HepG2 (cell line): ENCODE results near the gene OTOP3. TPM values are rescaled to one million over a fixed set of nuclear protein-coding genes. Genes with fewer than 3 reads are reported as not detected.

ENCODE experiments used
- CBFB ChIP-seq: sonication (generic); formaldehyde crosslinking; IDR thresholded peaks from 2 replicates; pipeline ENCODE4 v1.4.0; 2020; ENCODE audit warnings: missing genetic modification reagents
- CENPT ChIP-seq: sonication (generic); formaldehyde crosslinking; IDR thresholded peaks from 2 replicates; pipeline ENCODE4 v1.8.0; 2022; ENCODE audit warnings: low read depth, mild to moderate bottlenecking, moderate library complexity, missing genetic modification reagents
- E2F5 ChIP-seq: sonication (generic); formaldehyde crosslinking; conservative IDR thresholded peaks from 2 replicates; pipeline ENCODE4 v1.4.0; 2020; ENCODE audit warnings: missing genetic modification reagents
- GABPB1 ChIP-seq: IDR thresholded peaks from 2 replicates; pipeline ENCODE4 v1.6.1; 2016; ENCODE audit warnings: mild to moderate bottlenecking, missing genetic modification reagents, moderate library complexity, missing compliant biosample characterization
- HBP1 ChIP-seq: IDR thresholded peaks from 2 replicates; pipeline ENCODE4 v1.6.1; 2016; ENCODE audit warnings: low read depth, control low read depth
- HOXA5 ChIP-seq: sonication (generic); formaldehyde crosslinking; IDR thresholded peaks from 2 replicates; pipeline ENCODE4 v1.4.0; 2020; ENCODE audit warnings: missing genetic modification reagents
- IKZF4 ChIP-seq: sonication (generic); formaldehyde crosslinking; IDR thresholded peaks from 2 replicates; pipeline ENCODE4 v1.5.1; 2020; ENCODE audit warnings: borderline replicate concordance, mild to moderate bottlenecking, low read depth, missing genetic modification reagents; ENCODE audit errors: not compliant biosample characterization
- JARID2 ChIP-seq: sonication (generic); formaldehyde crosslinking; IDR thresholded peaks from 2 replicates; pipeline ENCODE4 v1.8.1; 2023; ENCODE audit warnings: missing genetic modification reagents, inconsistent platforms; ENCODE audit not compliant: insufficient replicate concordance
- MATR3 ChIP-seq: sonication (generic); formaldehyde crosslinking; IDR thresholded peaks from 2 replicates; pipeline ENCODE4 v1.4.0; 2020; ENCODE audit warnings: missing genetic modification reagents
- MED1 ChIP-seq: sonication (generic); formaldehyde crosslinking; IDR thresholded peaks from 2 replicates; pipeline ENCODE4 v1.4.0; 2020; ENCODE audit warnings: missing genetic modification reagents
- NONO ChIP-seq, 2 experiments: fragments of 450-650 bp in 1 of 2; sonication (generic) in 1 of 2; formaldehyde crosslinking in 1 of 2; IDR thresholded peaks in 1 of 2; conservative IDR thresholded peaks in 1 of 2; 2 replicates each; pipeline versions ENCODE4 v1.6.1 to v1.8.0; 2017 to 2022; ENCODE audit warnings: mild to moderate bottlenecking in 1 of 2, missing genetic modification reagents in 1 of 2, moderate library complexity in 1 of 2
- NR0B2 ChIP-seq: sonication (generic); formaldehyde crosslinking; IDR thresholded peaks from 2 replicates; pipeline ENCODE4 v1.4.0; 2020; ENCODE audit warnings: mild to moderate bottlenecking, missing genetic modification reagents
- SRSF4 ChIP-seq: fragments of 200-400 bp; formaldehyde crosslinking; IDR thresholded peaks from one replicate; pipeline ENCODE4 v1.6.1; 2018; ENCODE audit warnings: mild to moderate bottlenecking, low read depth, low read length, moderate library complexity; ENCODE audit not compliant: poor library complexity, severe bottlenecking
- TSC22D2 ChIP-seq: sonication (generic); formaldehyde crosslinking; IDR thresholded peaks from 2 replicates; pipeline ENCODE4 v1.5.1; 2020; ENCODE audit warnings: missing genetic modification reagents, mild to moderate bottlenecking, borderline replicate concordance
- ZNF124 ChIP-seq: sonication (generic); formaldehyde crosslinking; IDR thresholded peaks from 2 replicates; pipeline ENCODE4 v1.4.0; 2020; ENCODE audit warnings: missing genetic modification reagents
- ZNF431 ChIP-seq: sonication (generic); formaldehyde crosslinking; IDR thresholded peaks from 2 replicates; pipeline ENCODE4 v1.9.0; 2022; ENCODE audit warnings: missing genetic modification reagents, low read depth, mild to moderate bottlenecking, borderline replicate concordance
- ZNF543 ChIP-seq: sonication (generic); formaldehyde crosslinking; IDR thresholded peaks from 2 replicates; pipeline ENCODE4 v1.4.0; 2020; ENCODE audit warnings: mild to moderate bottlenecking, missing genetic modification reagents
- ZNF557 ChIP-seq: sonication (generic); formaldehyde crosslinking; IDR thresholded peaks from 2 replicates; pipeline ENCODE4 v1.4.0; 2020; ENCODE audit warnings: missing genetic modification reagents
- ZNF563 ChIP-seq: sonication (generic); formaldehyde crosslinking; IDR thresholded peaks from 2 replicates; pipeline ENCODE4 v1.8.0; 2022; ENCODE audit warnings: mild to moderate bottlenecking, moderate library complexity, missing genetic modification reagents
- ZNF616 ChIP-seq: sonication (generic); formaldehyde crosslinking; IDR thresholded peaks from 2 replicates; pipeline ENCODE4 v1.5.0; 2020; ENCODE audit warnings: low read depth, mild to moderate bottlenecking, missing genetic modification reagents
- ZNF770 ChIP-seq: sonication (generic); formaldehyde crosslinking; IDR thresholded peaks from 2 replicates; pipeline ENCODE4 v1.5.0; 2020; ENCODE audit warnings: mild to moderate bottlenecking, missing genetic modification reagents
- ZNF777 ChIP-seq: sonication (generic); formaldehyde crosslinking; IDR thresholded peaks from 2 replicates; pipeline ENCODE4 v1.4.0; 2020; ENCODE audit warnings: missing genetic modification reagents
- ZSCAN25 ChIP-seq: sonication (generic); formaldehyde crosslinking; IDR thresholded peaks from 2 replicates; pipeline ENCODE4 v1.8.0; 2022; ENCODE audit warnings: mild to moderate bottlenecking, missing genetic modification reagents
- polyA plus RNA-seq, 8 experiments: library from polyadenylated mRNA; depleted of rRNA in 3 of 8; stranded (reverse) in 7 of 8; unstranded in 1 of 8; fragments of >200 nt; fragmentation: Illumina TruSeq in 4 of 8; extraction: Trizol in 4 of 8; gene quantifications; 2 replicates each; pipeline versions ENCODE4 v1.2.1 to v1.2.3, GENCODE V29; 2011 to 2016; ENCODE audit warnings: low read depth in 4 of 8, missing spikeins in 1 of 8, mixed read lengths in 1 of 8; ENCODE audit not compliant: insufficient read depth in 1 of 8
- total RNA-seq, 5 experiments: library from RNA; depleted of rRNA; stranded (reverse); fragments of >200 nt; fragmentation: Illumina TruSeq; extraction: Trizol; gene quantifications; 2 replicates each; pipeline ENCODE4 v1.2.3, GENCODE V29; 2016; ENCODE audit warnings: low read depth in 1 of 5

Gene OTOP3
- total and polyA plus RNA-seq, 2 of the 13 experiments (the other 11 are each of a cell fraction or from before 2014, with no cell fraction given): not detected

GRCh38 chr17:74960570-74961342, 25.1 kb downstream of the OTOP3 start (continued):
- TF ChIP-seq ZNF563 (CRISPR knock-in tag) (0 out of 2 replicates have a peak, but pooled peaks have one; percentile 12), ZNF431 (CRISPR knock-in tag) (0 out of 2 replicates have a peak, but pooled peaks have one; percentile 70), SRSF4 (no peak), JARID2 (no peak), MATR3 (CRISPR knock-in tag) (no peak), ZNF557 (CRISPR knock-in tag) (no peak), ZNF770 (no peak), HBP1 (CRISPR knock-in tag) (0 out of 2 replicates have a peak, but pooled peaks have one; percentile 28), ZNF124 (CRISPR knock-in tag) (peak; percentile 74; the same call in 1 of the 2 replicates), ZSCAN25 (peak; percentile 20; the same call in 1 of the 2 replicates), E2F5 (CRISPR knock-in tag) (no peak; the same call in 1 of the 2 replicates), GABPB1 (CRISPR knock-in tag) (peak; percentile 56), TSC22D2 (CRISPR knock-in tag) (0 out of 2 replicates have a peak, but pooled peaks have one; percentile 83), ZNF543 (CRISPR knock-in tag) (peak; percentile 67; the same call in 1 of the 2 replicates), CENPT (CRISPR knock-in tag) (peak; percentile 86; the same call in 1 of the 2 replicates), CBFB (peak; percentile 49; the same call in 1 of the 2 replicates), ZNF777 (CRISPR knock-in tag) (0 out of 2 replicates have a peak, but pooled peaks have one; percentile 32), NONO (IDR thresholded peaks at IDR 0.05) (no peak), NONO (CRISPR knock-in tag; conservative IDR thresholded peaks at IDR 0.05) (peak; percentile 60; the same call in 1 of the 2 replicates), IKZF4 (peak; percentile 72), MED1 (peak; percentile 47; the same call in 1 of the 2 replicates), NR0B2 (peak; percentile 89), HOXA5 (CRISPR knock-in tag) (peak; percentile 72; the same call in 1 of the 2 replicates), ZNF616 (CRISPR knock-in tag) (0 out of 2 replicates have a peak, but pooled peaks have one; percentile 53)
